SK-N-SH (cell line): Measurements from ENCODE around the gene TBCD.

Experiments used
- CTCF ChIP-seq: fragments of 200-600 bp; sonication (generic); IDR thresholded peaks from 2 replicates; pipeline ENCODE4 v1.6.1; 2017; ENCODE audit warnings: antibody characterized with exemption, mild to moderate bottlenecking, moderate library complexity
- EZH2phosphoT487 ChIP-seq: fragments of 200-600 bp; sonication (generic); IDR thresholded peaks from 2 replicates; pipeline ENCODE4 v1.6.1; 2017; ENCODE audit warnings: low read depth, mixed run types, mild to moderate bottlenecking, antibody characterized with exemption, moderate library complexity, borderline replicate concordance
- IRF3 ChIP-seq: fragments of 150-350 bp; IDR thresholded peaks from 2 replicates; pipeline ENCODE4 v1.6.1; 2016; ENCODE audit warnings: mild to moderate bottlenecking, low read depth, low read length
- JUND ChIP-seq: IDR thresholded peaks from 2 replicates; pipeline ENCODE4 v1.4.0; 2012
- MXI1 ChIP-seq: IDR thresholded peaks from 2 replicates; pipeline ENCODE4 v1.6.1; 2012; ENCODE audit warnings: mild to moderate bottlenecking, low read depth, low read length, improper control_type of control experiment
- NRF1 ChIP-seq: IDR thresholded peaks from 2 replicates; pipeline ENCODE4 v1.6.1; 2012; ENCODE audit warnings: low read depth, mild to moderate bottlenecking, low read length
- POLR2AphosphoS5 ChIP-seq: IDR thresholded peaks from 2 replicates; pipeline ENCODE4 v1.6.1; 2012; ENCODE audit warnings: low read depth, low read length
- RFX5 ChIP-seq: IDR thresholded peaks from 2 replicates; pipeline ENCODE4 v1.6.1; 2012; ENCODE audit warnings: mild to moderate bottlenecking, improper control_type of control experiment, low read length
- SIN3A ChIP-seq: IDR thresholded peaks from 2 replicates; pipeline ENCODE4 v1.6.1; 2012; ENCODE audit warnings: low read depth, mild to moderate bottlenecking, low read length, moderate library complexity, borderline replicate concordance
- SMC3 ChIP-seq: IDR thresholded peaks from 2 replicates; pipeline ENCODE4 v1.6.1; 2012; ENCODE audit warnings: low read depth, low read length, improper control_type of control experiment
- TEAD4 ChIP-seq: IDR thresholded peaks from 2 replicates; pipeline ENCODE4 v1.4.0; 2012; ENCODE audit warnings: mild to moderate bottlenecking, borderline replicate concordance; ENCODE audit not compliant: insufficient read depth
- USF2 ChIP-seq: fragments of 150-350 bp; IDR thresholded peaks from 2 replicates; pipeline ENCODE4 v1.6.1; 2017; ENCODE audit warnings: antibody characterized with exemption, low read length, low read depth, borderline replicate concordance

- TF ChIP-seq EZH2phosphoT487 (no peak), CTCF (no peak), USF2 (no peak), JUND (no peak), IRF3 (no peak), SMC3 (no peak), SIN3A (no peak), TEAD4 (no peak), NRF1 (no peak), MXI1 (no peak), POLR2AphosphoS5 (no peak), RFX5 (no peak)
Measured at GRCh38 chr17:82705756-82706155, 46.1 kb upstream of the TBCD start.
